DMS153 (cell line): ENCODE data around the gene PPP1R9B.

ENCODE experiments used
- DNase-seq: peaks from one replicate; lab custom pipeline; 2025; lab: John Stamatoyannopoulos, UW

PPP1R9B gene

DNA sequence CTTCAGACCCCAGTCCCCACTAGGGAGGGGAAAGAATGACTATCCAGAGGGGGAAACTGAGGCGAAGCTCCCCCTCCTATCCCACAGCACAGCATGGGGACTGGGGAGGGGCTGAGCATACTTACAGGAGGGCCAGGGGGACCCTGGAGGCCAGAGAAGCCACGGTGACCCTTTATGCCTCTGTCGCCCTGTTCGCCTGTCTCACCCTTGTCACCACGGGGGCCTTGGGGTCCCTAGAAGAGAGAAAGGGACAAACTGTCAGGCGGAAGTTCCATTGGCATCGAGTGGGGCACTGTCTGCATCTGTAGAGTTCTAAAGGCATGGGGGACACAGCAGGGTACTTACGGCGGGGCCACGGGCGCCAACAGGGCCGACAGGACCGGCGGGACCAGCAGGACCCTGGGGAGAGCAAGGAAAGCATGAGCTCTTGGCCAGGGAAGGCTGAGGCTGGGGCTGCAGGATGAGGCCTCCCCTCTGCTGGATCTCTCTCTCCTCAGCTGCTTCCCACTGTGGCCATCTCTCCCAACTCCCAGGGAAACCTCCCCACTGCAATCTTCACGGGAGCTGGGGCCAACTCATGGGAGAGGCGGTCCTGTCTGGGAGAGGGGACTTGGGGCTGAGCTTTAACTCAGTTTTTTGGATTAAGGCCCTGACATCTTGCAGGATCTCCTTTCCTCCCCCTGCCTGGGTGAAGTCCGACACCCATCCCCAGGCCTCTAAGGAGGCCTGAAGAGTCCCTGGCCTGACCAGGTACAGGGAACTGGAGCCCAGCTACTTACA, 37.5 kb upstream of the PPP1R9B start:
- no peak for DNase-seq

GRCh38 chr17:50187394-50187725, 36.9 kb upstream of the PPP1R9B start:
- no peak for DNase-seq

GRCh38 chr17:50186661-50187393, 36.4 kb upstream of the PPP1R9B start:
- DNase-seq: no peak

DNA sequence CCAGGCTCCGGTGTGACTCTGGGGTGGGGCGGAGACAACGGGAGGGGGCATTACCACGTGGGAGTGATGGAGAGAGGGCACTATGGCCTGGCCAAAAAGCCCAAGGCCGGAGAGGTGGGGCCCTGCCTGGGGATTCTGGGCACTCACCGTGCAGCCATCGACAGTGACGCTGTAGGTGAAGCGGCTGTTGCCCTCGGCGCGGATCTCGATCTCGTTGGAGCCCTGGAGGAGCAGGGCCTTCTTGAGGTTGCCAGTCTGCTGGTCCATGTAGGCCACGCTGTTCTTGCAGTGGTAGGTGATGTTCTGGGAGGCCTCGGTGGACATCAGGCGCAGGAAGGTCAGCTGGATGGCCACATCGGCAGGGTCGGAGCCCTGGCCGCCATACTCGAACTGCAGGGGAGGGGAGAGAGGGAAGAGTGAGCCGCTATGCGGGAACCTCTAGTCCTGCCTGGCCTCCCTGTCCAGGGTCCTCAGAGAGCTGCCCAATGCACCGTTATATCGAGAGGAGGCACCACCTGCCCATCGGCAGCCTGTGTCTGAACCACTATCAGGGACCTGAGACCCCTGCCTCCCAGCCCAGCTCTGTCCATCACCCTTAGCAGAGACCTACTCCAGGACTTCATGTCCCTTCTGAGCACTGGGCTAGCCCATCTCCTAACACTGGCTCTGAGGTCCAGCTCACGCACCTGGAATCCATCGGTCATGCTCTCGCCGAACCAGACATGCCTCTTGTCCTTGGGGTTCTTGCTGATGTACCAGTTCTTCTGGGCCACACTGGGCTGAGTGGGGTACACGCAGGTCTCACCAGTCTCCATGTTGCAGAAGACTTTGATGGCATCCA, 35.4 kb upstream of the PPP1R9B start:
- DNase-seq: no peak

DNA sequence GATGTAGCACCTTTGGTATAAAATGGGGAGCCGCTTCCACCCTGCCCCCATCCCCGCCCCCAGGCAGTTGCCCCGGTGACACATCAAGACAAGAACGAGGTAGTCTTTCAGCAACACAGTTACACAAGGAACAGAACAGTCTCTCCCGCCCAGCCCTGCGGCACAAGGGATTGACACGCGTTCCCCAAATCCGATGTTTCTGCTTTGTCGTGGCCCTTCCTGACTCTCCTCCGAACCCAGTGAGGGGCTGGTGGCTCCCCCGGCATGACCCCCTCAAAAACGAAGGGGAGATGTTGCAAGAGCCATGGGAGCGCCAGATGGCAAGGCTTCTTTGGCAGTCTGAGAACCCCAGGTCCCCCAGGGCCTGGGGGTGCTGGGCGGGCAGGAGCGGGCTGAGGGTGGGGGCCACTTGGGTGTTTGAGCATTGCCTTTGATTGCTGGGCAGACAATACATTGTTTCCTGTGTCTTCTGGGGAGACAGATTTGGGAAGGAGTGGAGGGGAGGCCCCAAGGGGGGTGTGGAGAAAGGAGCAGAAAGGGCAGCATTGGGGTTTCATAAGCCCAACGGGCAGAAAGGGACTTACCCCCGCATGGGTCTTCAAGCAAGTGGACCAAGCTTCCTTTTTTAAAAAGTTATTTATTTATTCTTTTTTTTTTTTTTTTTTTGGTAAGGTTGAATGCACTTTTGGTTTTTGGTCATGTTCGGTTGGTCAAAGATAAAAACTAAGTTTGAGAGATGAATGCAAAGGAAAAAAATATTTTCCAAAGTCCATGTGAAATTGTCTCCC, 34.3 kb upstream of the PPP1R9B start:
- no peak for DNase-seq

GRCh38 chr17:50184064-50184463, 33.6 kb upstream of the PPP1R9B start:
- DNase-seq: no peak

GRCh38 chr17:50183421-50183994, 33.0 kb upstream of the PPP1R9B start:
- no peak for DNase-seq

DNA sequence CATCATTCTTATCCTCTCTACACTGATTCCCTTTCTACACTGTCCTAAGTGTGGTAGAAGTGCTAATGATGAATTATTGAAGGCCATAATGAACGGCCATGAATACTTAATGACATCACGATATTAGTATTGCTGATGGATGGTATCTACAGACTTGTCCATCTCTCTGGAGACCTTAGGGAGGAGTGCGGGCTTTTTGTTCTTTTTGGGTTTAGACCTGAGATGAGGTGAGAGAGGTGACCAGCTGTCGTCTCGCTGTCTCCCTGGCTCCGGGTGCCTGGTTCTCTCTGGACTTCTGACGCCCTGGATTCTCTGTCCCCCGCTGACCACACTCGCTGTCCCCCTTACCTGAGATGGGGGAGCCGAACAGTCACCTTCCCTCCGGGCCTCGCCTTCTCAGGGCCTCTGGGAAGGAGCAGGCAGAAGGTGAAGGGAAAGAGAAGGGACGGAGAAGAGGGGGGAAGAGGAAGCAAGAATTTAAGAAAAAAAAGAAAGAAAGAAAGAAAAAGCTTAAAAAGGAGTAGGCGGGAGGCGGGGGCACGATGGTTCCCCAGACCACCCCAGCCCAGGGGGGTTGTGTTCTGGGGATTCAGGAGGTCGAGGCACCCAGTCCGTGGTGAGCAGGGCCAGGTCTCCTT, 32.4 kb upstream of the PPP1R9B start:
- no peak for DNase-seq

GRCh38 chr17:50181591-50182560, 31.4 kb upstream of the PPP1R9B start:
- DNase-seq: no peak

- DNase-seq: no peak
Measured at GRCh38 chr17:50181144-50181543, 30.7 kb upstream of the PPP1R9B start.

DNA sequence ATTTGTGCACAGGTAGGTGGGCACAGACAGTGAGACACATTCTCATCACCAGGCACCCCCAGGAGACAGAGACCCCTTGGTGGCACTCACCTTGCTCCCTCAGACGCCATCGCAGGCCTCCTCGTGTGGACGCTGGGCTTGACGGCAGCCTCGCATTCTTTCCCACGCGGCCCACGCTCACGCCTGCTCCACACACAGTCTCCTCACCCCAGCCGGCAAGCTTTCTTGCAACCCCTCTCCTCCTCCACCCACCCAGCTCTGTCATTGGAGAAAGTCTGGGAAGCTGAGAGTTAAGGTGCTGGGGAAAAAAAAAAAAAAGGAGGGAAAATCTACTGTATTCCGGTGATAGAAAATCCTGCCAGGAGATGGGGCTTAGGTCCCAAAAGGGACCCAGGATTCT, 30.1 kb upstream of the PPP1R9B start:
- DNase-seq: no peak

- no peak for DNase-seq
Measured at GRCh38 chr17:50180111-50180510, 29.6 kb upstream of the PPP1R9B start.

DNA sequence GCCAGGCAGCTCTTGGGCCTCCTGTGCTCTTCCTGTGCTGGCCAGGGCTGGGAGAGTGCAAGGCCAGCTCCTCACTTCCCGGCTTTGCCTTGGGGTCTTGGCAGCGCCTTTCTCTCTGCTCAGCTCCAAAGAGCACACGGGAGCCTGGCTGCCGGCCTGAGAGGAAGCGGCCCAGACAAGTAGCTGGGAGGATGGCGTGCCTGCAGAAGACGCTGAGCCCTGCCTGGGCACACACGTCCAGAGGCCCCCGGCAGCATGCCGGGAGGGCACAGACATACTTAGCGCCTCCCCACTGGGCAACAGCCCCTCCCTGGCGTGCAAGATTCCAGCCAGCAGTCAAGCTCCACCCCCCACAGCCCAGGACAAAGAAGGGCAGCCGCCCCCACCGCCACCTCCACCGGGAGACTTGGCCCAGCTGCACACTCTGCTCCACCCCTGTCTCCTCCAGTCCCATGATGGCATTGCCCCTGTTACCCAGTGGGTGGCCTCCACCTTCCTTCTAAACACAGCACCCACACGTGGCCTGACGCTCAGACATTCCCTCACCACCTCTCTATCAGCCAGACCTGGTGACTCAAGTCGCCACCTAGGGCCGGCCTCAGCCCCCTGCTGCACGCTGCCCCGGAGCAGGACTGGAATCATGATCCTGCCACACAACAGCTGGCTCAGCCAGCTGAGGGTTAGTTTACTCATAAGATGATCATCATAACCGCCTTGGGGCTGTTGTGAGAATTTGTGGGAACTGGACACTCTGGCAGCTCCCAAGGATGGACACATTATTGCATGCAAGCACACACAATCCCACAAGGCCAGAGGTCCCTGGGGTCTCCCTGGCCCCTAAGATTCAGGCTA, 27.7 kb upstream of the PPP1R9B start:
- peak; percentile 70 for DNase-seq

- DNase-seq: no peak
Measured at GRCh38 chr17:50177476-50177875, 27.0 kb upstream of the PPP1R9B start.

GRCh38 chr17:50176559-50177357, 26.3 kb upstream of the PPP1R9B start:
- DNase-seq: no peak

DNA sequence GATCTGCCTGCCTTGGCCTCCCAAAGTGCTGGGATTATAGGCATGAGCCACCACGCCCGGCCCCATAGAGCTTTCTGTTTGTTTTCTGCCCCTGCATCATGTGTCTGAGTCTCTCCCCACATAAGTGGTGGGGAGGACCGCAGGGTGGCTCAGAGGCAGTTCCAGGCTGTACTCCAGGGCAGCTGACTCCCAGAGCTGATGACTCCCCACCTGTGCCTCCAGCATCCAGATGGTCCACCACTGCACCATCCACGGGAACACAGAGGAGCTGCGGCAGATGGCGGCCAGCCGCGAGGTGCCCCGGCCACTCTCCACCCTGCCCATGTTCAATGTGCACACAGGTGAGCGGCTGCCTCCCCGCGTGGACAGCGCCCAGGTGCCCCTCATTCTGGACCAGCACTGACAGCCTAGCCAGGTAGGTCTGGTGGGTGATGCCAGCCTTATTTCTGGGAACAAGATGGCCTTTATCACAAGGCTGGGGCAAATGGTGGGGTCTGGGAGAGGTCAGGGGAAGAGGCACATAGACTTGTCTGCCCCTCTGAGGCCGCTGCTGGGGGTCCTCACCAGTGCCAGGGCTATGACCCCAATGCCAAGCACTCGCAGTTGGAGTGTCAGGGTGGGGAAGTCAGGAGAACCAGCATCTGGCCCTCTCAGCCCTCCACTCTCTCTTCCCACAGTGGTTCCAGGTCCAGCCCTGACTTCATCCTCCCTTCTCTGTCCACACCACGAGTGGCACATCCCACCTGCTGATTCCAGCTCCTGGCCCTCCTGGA, 24.7 kb upstream of the PPP1R9B start:
- no peak for DNase-seq

- DNase-seq: no peak
Measured at GRCh38 chr17:50174444-50174843, 24.0 kb upstream of the PPP1R9B start.
